PC-3 (cell line): ENCODE results near the gene ARPC3. TPM values are rescaled to one million over a fixed set of nuclear protein-coding genes. Genes with fewer than 3 reads are reported as not detected.

Experiments
- ATAC-seq: fragments of 200-7000 bp; cut with Tn5 transposase; 2 replicates; pipeline ENCODE4 v1.9.1; 2020; ENCODE audit warnings: mild to moderate bottlenecking, moderate library complexity
- BruUV-seq: library from RNA; stranded (reverse); fragments of 400-500 nt; replicated peaks from 2 replicates; lab custom pipeline; 2021; lab: Mats Ljungman, UMichigan
- CTCF ChIA-PET: fragments of 300-600 bp; sonication (Branson Sonifier 250); formaldehyde crosslinking; loops from one replicate; lab custom pipeline; 2022; ENCODE audit warnings: antibody characterized with exemption; lab: Charles Lee
- POLR2A ChIA-PET: fragments of 300-600 bp; sonication (Branson Sonifier 250); formaldehyde crosslinking; loops from one replicate; lab custom pipeline; 2022; ENCODE audit warnings: antibody characterized with exemption; ENCODE audit not compliant: unreplicated experiment; lab: Charles Lee
- DNase-seq: peaks from one replicate; pipeline ENCODE4 v3.0.0-alpha.2; 2015
- H2AFZ ChIP-seq: fragments of 300-600 bp; sonication (generic); 2 replicates; pipeline ENCODE4 v1.6.0; 2016; ENCODE audit warnings: antibody characterized with exemption, low read length
- H3F3A ChIP-seq: fragments of 300-600 bp; sonication (generic); one replicate; pipeline ENCODE4 v1.6.0; 2017; ENCODE audit warnings: antibody characterized with exemption, low read length, control low read depth, mild to moderate bottlenecking; ENCODE audit not compliant: unreplicated experiment
- H3K27ac ChIP-seq: fragments of 300-600 bp; sonication (generic); 2 replicates; pipeline ENCODE4 v1.5.1; 2016; ENCODE audit warnings: mild to moderate bottlenecking, low read length
- H3K27me3 ChIP-seq: fragments of 300-600 bp; sonication (generic); 2 replicates; pipeline ENCODE4 v1.6.1; 2016; ENCODE audit warnings: low read length, mixed read lengths
- H3K36me3 ChIP-seq: fragments of 300-600 bp; sonication (generic); 2 replicates; pipeline ENCODE4 v1.6.1; 2016; ENCODE audit warnings: low read depth, mixed run types, low read length, mixed read lengths
- H3K4me1 ChIP-seq: fragments of 300-600 bp; sonication (generic); 2 replicates; pipeline ENCODE4 v1.5.1; 2016; ENCODE audit warnings: low read length; ENCODE audit not compliant: insufficient read depth
- H3K4me2 ChIP-seq: fragments of 300-600 bp; sonication (generic); 2 replicates; pipeline ENCODE4 v1.6.0; 2016; ENCODE audit warnings: low read length
- H3K4me3 ChIP-seq: fragments of 300-600 bp; sonication (generic); 2 replicates; pipeline ENCODE4 v1.5.1; 2016; ENCODE audit warnings: mild to moderate bottlenecking, low read length, mixed read lengths
- H3K79me2 ChIP-seq: fragments of 300-600 bp; sonication (generic); 2 replicates; pipeline ENCODE4 v1.6.1; 2017; ENCODE audit warnings: low read length, mixed read lengths
- H3K9ac ChIP-seq: fragments of 300-600 bp; sonication (generic); 2 replicates; pipeline ENCODE4 v1.6.0; 2016; ENCODE audit warnings: mild to moderate bottlenecking, low read length
- H3K9me2 ChIP-seq: fragments of 300-600 bp; sonication (generic); replicated peaks from 2 replicates; pipeline ENCODE4 v1.6.1; 2016; ENCODE audit warnings: mixed run types, low read length, mixed read lengths
- H3K9me3 ChIP-seq: fragments of 300-600 bp; sonication (generic); 2 replicates; pipeline ENCODE4 v1.6.1; 2016; ENCODE audit warnings: low read length, mixed read lengths
- H4K20me1 ChIP-seq: fragments of 300-600 bp; sonication (generic); 2 replicates; pipeline ENCODE4 v1.6.1; 2016; ENCODE audit warnings: low read length, mixed read lengths
- EZH2 ChIP-seq: fragments of 300-600 bp; sonication (generic); IDR thresholded peaks from one replicate; pipeline ENCODE4 v1.6.1; 2017; ENCODE audit warnings: antibody characterized with exemption, mild to moderate bottlenecking, low read length; ENCODE audit not compliant: unreplicated experiment
- EZH2phosphoT487 ChIP-seq: fragments of 300-600 bp; sonication (generic); IDR thresholded peaks from 2 replicates; pipeline ENCODE4 v1.6.1; 2018; ENCODE audit warnings: mild to moderate bottlenecking, antibody characterized with exemption, low read length, borderline replicate concordance
- intact Hi-C: fragments of 100-400 bp; cut with micrococcal nuclease; formaldehyde crosslinking; loops from 2 replicates; pipeline ENCODE4 v1.9.0; 2023
- total RNA-seq: library from RNA; depleted of rRNA; stranded (reverse); fragments of >200 nt; gene quantifications from 2 replicates; pipeline ENCODE4 v1.2.3, GENCODE V29; 2014; rRNA removed
- TF ChIP-seq, protein P1 (sequence below): fragments of 300-600 bp; sonication (generic); conservative IDR thresholded peaks from 2 replicates; pipeline ENCODE4 v1.5.1; 2017; ENCODE audit warnings: antibody characterized with exemption, low read depth, mild to moderate bottlenecking, low read length

ARPC3 gene
- total RNA-seq, 1 experiment from 2014 or later, result 292 TPM

DNA sequence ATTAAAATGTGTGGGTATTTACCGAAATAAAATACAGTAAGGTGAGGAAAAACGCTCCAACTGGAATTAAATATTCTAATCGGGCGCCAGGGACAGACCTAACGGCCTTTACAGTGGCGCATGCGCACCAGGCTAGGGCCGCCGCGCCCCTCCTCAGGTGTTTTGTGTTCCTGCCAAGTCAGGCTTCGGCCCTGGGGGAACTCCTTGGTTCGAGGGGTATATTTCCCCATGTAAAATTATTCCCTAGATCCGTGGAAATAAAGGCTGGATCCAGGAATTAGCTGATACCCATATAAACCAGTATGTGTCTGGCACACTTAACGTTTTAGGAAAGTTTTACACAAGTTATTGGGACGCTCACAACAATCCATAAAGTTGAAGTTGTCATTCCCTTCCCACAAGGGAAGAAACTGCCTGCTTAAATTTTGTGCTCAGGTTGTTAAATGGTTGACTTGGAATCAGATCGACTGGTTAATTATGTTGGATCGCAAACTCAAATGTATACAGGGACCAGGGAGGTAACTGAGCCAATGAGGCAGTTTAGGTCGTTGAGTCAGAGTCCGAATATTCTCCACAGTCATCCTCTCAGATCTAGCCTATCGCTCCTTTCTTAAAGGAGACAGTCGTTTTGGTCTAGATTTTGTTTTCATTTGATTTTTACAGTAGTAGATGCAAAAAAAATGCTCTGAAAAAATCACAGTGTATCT lies 46.0 kb downstream of the ARPC3 start:
- ATAC-seq, result peak; percentile 52
- Histone ChIP-seq H3K27me3 (no peaks in the 10 kb centered on the region), H3K9ac (peak overlapping the region; percentile 92), H3K9me3 (no peaks in the 10 kb centered on the region), H2AFZ (peak overlapping the region; percentile 100), H3K27ac (peak overlapping the region; percentile 88), H3K4me2 (peak overlapping the region; percentile 91), H3K36me3 (peaks cover 15% of the 10 kb centered on the region; the same call in 1 of the 2 replicates), H3K4me1 (peaks cover 12% of the 10 kb centered on the region), H3K9me2 (no peaks in the 10 kb centered on the region), H3F3A (no peaks in the 10 kb centered on the region), H3K4me3 (peak overlapping the region; percentile 78), H4K20me1 (no peaks in the 10 kb centered on the region), H3K79me2 (peaks cover 47% of the 10 kb centered on the region)
- ChIA-PET POLR2A (no interaction called here), CTCF (interaction anchor here (0.6 kb wide), 1 partner anchor 314 kb away, joined by 3 read pairs; no protein-coding TSS in a partner anchor)
- TSS peak; percentile 98 for BruUV-seq
- DNase-seq, result peak; percentile 85
- intact Hi-C loops, result loop anchor here (5.0 kb wide), 1 partner anchor 357 kb away; the partner anchor contains the start of gene C12orf76
- TF ChIP-seq, protein P1, sequence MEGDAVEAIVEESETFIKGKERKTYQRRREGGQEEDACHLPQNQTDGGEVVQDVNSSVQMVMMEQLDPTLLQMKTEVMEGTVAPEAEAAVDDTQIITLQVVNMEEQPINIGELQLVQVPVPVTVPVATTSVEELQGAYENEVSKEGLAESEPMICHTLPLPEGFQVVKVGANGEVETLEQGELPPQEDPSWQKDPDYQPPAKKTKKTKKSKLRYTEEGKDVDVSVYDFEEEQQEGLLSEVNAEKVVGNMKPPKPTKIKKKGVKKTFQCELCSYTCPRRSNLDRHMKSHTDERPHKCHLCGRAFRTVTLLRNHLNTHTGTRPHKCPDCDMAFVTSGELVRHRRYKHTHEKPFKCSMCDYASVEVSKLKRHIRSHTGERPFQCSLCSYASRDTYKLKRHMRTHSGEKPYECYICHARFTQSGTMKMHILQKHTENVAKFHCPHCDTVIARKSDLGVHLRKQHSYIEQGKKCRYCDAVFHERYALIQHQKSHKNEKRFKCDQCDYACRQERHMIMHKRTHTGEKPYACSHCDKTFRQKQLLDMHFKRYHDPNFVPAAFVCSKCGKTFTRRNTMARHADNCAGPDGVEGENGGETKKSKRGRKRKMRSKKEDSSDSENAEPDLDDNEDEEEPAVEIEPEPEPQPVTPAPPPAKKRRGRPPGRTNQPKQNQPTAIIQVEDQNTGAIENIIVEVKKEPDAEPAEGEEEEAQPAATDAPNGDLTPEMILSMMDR, result no peak
- TF ChIP-seq EZH2phosphoT487 (no peak), EZH2 (no peak)

DNA sequence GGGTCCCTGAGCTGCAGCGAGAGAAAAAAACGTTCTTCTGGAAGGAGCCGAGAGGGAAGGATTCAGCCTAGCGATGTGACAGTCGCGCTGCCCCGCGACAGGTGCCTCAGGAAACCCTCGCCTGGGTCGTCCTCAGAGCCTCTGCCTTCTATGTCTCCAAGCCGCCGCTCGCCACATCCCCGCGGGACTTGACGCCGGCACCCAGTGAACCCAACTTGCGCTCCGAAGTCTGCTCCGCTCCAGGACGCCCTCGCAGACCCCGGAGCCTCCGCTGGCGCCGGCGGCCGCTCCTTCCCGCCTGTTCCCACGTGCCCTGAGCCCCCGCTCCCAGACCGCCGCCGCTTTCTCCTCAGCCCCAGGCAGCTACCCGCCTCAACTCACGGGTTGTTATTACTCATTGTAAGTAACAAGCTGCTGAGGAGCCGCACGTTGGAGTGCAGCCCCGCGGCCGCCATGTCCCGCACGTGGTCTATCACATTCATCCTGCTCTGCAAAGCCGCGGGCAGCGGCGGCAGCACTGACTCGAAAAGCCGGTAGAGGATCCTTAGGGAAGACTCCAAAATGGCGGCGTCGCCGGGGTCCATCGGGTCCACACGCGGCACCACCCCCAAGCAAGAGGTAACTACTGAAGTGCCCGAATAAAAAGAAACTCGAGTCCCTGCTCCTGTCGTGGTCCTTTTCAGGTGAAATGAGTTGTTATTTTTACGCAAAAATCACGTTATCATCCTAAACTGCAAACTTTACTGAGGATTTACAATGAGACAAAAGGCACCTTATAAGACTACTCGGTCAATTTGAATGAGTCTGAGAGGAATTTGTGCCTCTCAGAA lies 46.8 kb downstream of the ARPC3 start, which contains the start of gene ANAPC7:
Gene ANAPC7 (minus strand): TSS at position 563 of the 830 bp plus-strand sequence. CDS start 81 bp downstream, at position 482.
- H4K20me1 ChIP-seq, result no peaks in the 10 kb centered on the region
- BruUV-seq, result TSS peak; percentile 69
- no peaks in the 10 kb centered on the region for H3K27me3 ChIP-seq
- H3K36me3 ChIP-seq, result peaks cover 16% of the 10 kb centered on the region; the same call in 1 of the 2 replicates
- no peaks in the 10 kb centered on the region for H3F3A ChIP-seq
- H2AFZ ChIP-seq, result peak within 1 kb of the TSS; percentile 100
- no peaks in the 10 kb centered on the region for H3K9me3 ChIP-seq
- TF ChIP-seq EZH2 (no peak), EZH2phosphoT487 (no peak)
- TF ChIP-seq, protein P1, result no peak
- H3K79me2 ChIP-seq, result peaks cover 55% of the 10 kb centered on the region
- H3K9ac ChIP-seq, result peak within 1 kb of the TSS; percentile 92
- peak; percentile 89 for ATAC-seq
- peak within 1 kb of the TSS; percentile 78 for H3K4me3 ChIP-seq
- peaks cover 12% of the 10 kb centered on the region for H3K4me1 ChIP-seq
- H3K9me2 ChIP-seq, result no peaks in the 10 kb centered on the region
- intact Hi-C loops, result loop anchor here (5.0 kb wide), 1 partner anchor 356 kb away; the partner anchor contains the start of gene C12orf76
- DNase-seq, result peak; percentile 90
- H3K27ac ChIP-seq, result peak within 1 kb of the TSS; percentile 88
- CTCF ChIA-PET, result interaction anchor here (0.6 to 1.0 kb wide), 2 partner anchors 28 to 313 kb away, joined by 3 to 5 read pairs; no protein-coding TSS in a partner anchor
- POLR2A ChIA-PET, result no interaction called here
- H3K4me2 ChIP-seq, result peak within 1 kb of the TSS; percentile 91

Other genes starting within 250 kb of the ARPC3 start
- gene ATP2A2, start 169.1 kb downstream of the ARPC3 start, total RNA-seq, result 174 and 211 TPM in 2 replicates
- gene ANAPC7, start 46.6 kb downstream of the ARPC3 start, total RNA-seq, result 80.5 and 112 TPM in 2 replicates
- 31.4 and 32.5 TPM in 2 replicates for gene GPN3, start 17.9 kb upstream of the ARPC3 start, total RNA-seq
- 19.5 and 27.8 TPM in 2 replicates for gene FAM216A, start 18.5 kb upstream of the ARPC3 start, total RNA-seq
- gene VPS29, start 51.8 kb upstream of the ARPC3 start, total RNA-seq, result 96.5 and 114 TPM in 2 replicates
- gene RAD9B, start 52.0 kb upstream of the ARPC3 start, total RNA-seq, result 0.40 and 0.52 TPM in 2 replicates
- gene PPTC7, start 133.0 kb upstream of the ARPC3 start, total RNA-seq, result 9.0 and 16.0 TPM in 2 replicates
- gene TCTN1, start 163.8 kb upstream of the ARPC3 start, total RNA-seq, result 40.0 and 40.6 TPM in 2 replicates
- gene HVCN1, start 238.8 kb upstream of the ARPC3 start, total RNA-seq, result 2.2 and 3.3 TPM in 2 replicates